Tibial nerve (tissue), 3 donors: Measurements from ENCODE around the gene LONRF3.

Experiments used
- POLR2A ChIP-seq, 2 donors: fragments of 450-650 bp; IDR thresholded peaks; one replicate each; pipeline ENCODE4 v1.6.1; 2017; ENCODE audit warnings: antibody characterized with exemption in 2 of 2, mild to moderate bottlenecking in 2 of 2, moderate library complexity in 2 of 2
- TF ChIP-seq, protein P1 (sequence below), 5 experiments: fragments of 200-600 bp in 3 of 5; fragments of 450-650 bp in 2 of 5; sonication (generic) in 3 of 5; IDR thresholded peaks; one replicate each; pipeline ENCODE4 v1.5.1; 2016 to 2019; ENCODE audit warnings: antibody characterized with exemption in 5 of 5, mild to moderate bottlenecking in 3 of 5, moderate library complexity in 2 of 5

DNA sequence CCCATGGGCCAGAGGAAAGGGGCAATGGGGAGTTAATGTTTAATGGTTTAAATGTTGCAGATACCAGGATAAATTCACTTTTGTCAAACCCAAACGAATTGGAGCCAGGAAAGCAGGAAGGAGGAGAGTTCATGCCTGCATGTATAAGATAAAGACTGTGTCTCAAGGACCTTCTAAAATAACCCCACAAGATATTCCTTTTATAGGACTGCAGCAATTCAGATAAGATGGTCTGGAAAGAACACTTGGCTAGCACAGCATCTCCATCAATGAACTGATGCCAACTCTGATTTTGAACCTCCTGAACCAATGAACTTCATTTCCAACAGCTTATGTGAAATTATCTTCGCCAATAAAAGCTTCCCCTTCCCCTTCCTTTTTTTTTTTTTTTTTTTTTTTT lies 31.3 kb upstream of the LONRF3 start:
- TF ChIP-seq, protein P1, sequence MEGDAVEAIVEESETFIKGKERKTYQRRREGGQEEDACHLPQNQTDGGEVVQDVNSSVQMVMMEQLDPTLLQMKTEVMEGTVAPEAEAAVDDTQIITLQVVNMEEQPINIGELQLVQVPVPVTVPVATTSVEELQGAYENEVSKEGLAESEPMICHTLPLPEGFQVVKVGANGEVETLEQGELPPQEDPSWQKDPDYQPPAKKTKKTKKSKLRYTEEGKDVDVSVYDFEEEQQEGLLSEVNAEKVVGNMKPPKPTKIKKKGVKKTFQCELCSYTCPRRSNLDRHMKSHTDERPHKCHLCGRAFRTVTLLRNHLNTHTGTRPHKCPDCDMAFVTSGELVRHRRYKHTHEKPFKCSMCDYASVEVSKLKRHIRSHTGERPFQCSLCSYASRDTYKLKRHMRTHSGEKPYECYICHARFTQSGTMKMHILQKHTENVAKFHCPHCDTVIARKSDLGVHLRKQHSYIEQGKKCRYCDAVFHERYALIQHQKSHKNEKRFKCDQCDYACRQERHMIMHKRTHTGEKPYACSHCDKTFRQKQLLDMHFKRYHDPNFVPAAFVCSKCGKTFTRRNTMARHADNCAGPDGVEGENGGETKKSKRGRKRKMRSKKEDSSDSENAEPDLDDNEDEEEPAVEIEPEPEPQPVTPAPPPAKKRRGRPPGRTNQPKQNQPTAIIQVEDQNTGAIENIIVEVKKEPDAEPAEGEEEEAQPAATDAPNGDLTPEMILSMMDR (IDR thresholded peaks at IDR 0.05) = no peak
- TF ChIP-seq POLR2A (IDR thresholded peaks at IDR 0.05) = no peak
